GM23338 (cell line): Measurements from ENCODE around the gene NEU2. TPM values are rescaled to one million over a fixed set of nuclear protein-coding genes. Genes with fewer than 3 reads are reported as not detected.

Source experiments
- ATAC-seq: fragments of 200-7000 bp; cut with Tn5 transposase; 3 replicates; pipeline ENCODE4 v1.9.1; 2020
- DNase-seq: peaks from one replicate; pipeline ENCODE4 v3.0.0-alpha.2; 2015; ENCODE audit warnings: low spot score
- H2AFZ ChIP-seq: fragments of 200-600 bp; sonication (generic); 2 replicates; pipeline ENCODE4 v1.8.0; 2016; ENCODE audit warnings: antibody characterized with exemption, mild to moderate bottlenecking, moderate library complexity
- H3F3A ChIP-seq: fragments of 200-600 bp; sonication (generic); replicated peaks from 2 replicates; pipeline ENCODE4 v1.8.0; 2017; ENCODE audit warnings: antibody characterized with exemption, mixed run types, low read depth
- H3K27ac ChIP-seq: fragments of 200-600 bp; sonication (generic); 2 replicates; pipeline ENCODE4 v1.6.1; 2016; ENCODE audit warnings: low read depth
- H3K27me3 ChIP-seq: fragments of 200-600 bp; sonication (generic); 2 replicates; pipeline ENCODE4 v1.8.0; 2016; ENCODE audit warnings: mild to moderate bottlenecking, mixed run types, moderate library complexity; ENCODE audit not compliant: insufficient read depth
- H3K36me3 ChIP-seq: fragments of 200-600 bp; sonication (generic); 2 replicates; pipeline ENCODE4 v1.8.0; 2016; ENCODE audit warnings: mild to moderate bottlenecking; ENCODE audit not compliant: insufficient read depth
- H3K4me1 ChIP-seq: fragments of 200-600 bp; sonication (generic); 2 replicates; pipeline ENCODE4 v1.8.0; 2016; ENCODE audit warnings: mild to moderate bottlenecking, moderate library complexity; ENCODE audit not compliant: insufficient read depth
- H3K4me2 ChIP-seq: fragments of 200-600 bp; sonication (generic); 2 replicates; pipeline ENCODE4 v1.7.1; 2017; ENCODE audit warnings: mixed run types
- H3K4me3 ChIP-seq: fragments of 200-600 bp; sonication (generic); 2 replicates; pipeline ENCODE4 v1.6.1; 2016; ENCODE audit warnings: mixed run types
- H3K79me2 ChIP-seq: fragments of 200-600 bp; sonication (generic); replicated peaks from 2 replicates; pipeline ENCODE4 v1.8.0; 2017; ENCODE audit warnings: mild to moderate bottlenecking; ENCODE audit not compliant: insufficient read depth
- H3K9me2 ChIP-seq: fragments of 200-600 bp; sonication (generic); 2 replicates; pipeline ENCODE4 v1.8.0; 2017; ENCODE audit not compliant: insufficient read depth
- H4K20me1 ChIP-seq: fragments of 200-600 bp; sonication (generic); replicated peaks from 2 replicates; pipeline ENCODE4 v1.8.0; 2017; ENCODE audit warnings: mild to moderate bottlenecking; ENCODE audit not compliant: insufficient read depth
- H3K27ac Mint-ChIP-seq: 2 replicates; pipeline ENCODE4 v1.8.0; 2020; ENCODE audit warnings: inconsistent platforms, mild to moderate bottlenecking, moderate library complexity, mixed read lengths
- H3K27me3 Mint-ChIP-seq: 3 replicates; pipeline ENCODE4 v1.8.0; 2022; ENCODE audit warnings: low read depth, mild to moderate bottlenecking, moderate library complexity, mixed read lengths, inconsistent platforms; ENCODE audit not compliant: insufficient read depth, poor library complexity
- H3K36me3 Mint-ChIP-seq: 3 replicates; pipeline ENCODE4 v1.8.0; 2021; ENCODE audit warnings: low read depth, mild to moderate bottlenecking, inconsistent platforms, moderate library complexity, mixed read lengths
- H3K4me1 Mint-ChIP-seq: 3 replicates; pipeline ENCODE4 v1.8.0; 2020; ENCODE audit warnings: mild to moderate bottlenecking, inconsistent platforms, mixed read lengths
- H3K4me3 Mint-ChIP-seq: 3 replicates; pipeline ENCODE4 v1.8.0; 2021; ENCODE audit warnings: moderate library complexity, mild to moderate bottlenecking, inconsistent platforms, mixed read lengths
- H3K9me3 Mint-ChIP-seq: 3 replicates; pipeline ENCODE4 v1.8.0; 2020; ENCODE audit warnings: moderate library complexity, mild to moderate bottlenecking, inconsistent platforms, mixed read lengths
- CREB1 ChIP-seq: fragments of 250-450 bp; sonication (Bioruptor Pico); IDR thresholded peaks from 2 replicates; pipeline ENCODE4 v1.5.0; 2020; ENCODE audit warnings: low read depth, mild to moderate bottlenecking, moderate library complexity
- EZH2 ChIP-seq: fragments of 200-600 bp; sonication (generic); IDR thresholded peaks from one replicate; pipeline ENCODE4 v1.8.0; 2017; ENCODE audit warnings: antibody characterized with exemption, mild to moderate bottlenecking, low read depth; ENCODE audit not compliant: unreplicated experiment
- EZH2phosphoT487 ChIP-seq: fragments of 200-600 bp; sonication (generic); IDR thresholded peaks from one replicate; pipeline ENCODE4 v1.8.1; 2018; ENCODE audit warnings: antibody characterized with exemption; ENCODE audit not compliant: unreplicated experiment
- JUNB ChIP-seq: IDR thresholded peaks from one replicate; pipeline ENCODE4 v1.6.1; 2016; ENCODE audit warnings: antibody characterized with exemption; ENCODE audit not compliant: unreplicated experiment
- NANOG ChIP-seq: IDR thresholded peaks from 2 replicates; pipeline ENCODE4 v1.6.1; 2016; ENCODE audit warnings: antibody characterized with exemption, borderline replicate concordance
- POLR2AphosphoS5 ChIP-seq: IDR thresholded peaks from 2 replicates; pipeline ENCODE4 v1.6.1; 2016; ENCODE audit warnings: antibody characterized with exemption, low read depth
- STAT1 ChIP-seq: IDR thresholded peaks from one replicate; pipeline ENCODE4 v1.6.1; 2016; ENCODE audit warnings: antibody characterized with exemption; ENCODE audit not compliant: unreplicated experiment
- ZNF114 ChIP-seq: fragments of 250-450 bp; sonication (Bioruptor Pico); IDR thresholded peaks from 2 replicates; pipeline ENCODE4 v1.5.0; 2020; ENCODE audit warnings: mild to moderate bottlenecking, moderate library complexity
- ZNF331 ChIP-seq: fragments of 250-450 bp; sonication (Bioruptor Pico); IDR thresholded peaks from 2 replicates; pipeline ENCODE4 v1.5.0; 2020; ENCODE audit warnings: low read depth, mild to moderate bottlenecking, moderate library complexity
- polyA plus RNA-seq: library from polyadenylated mRNA; unstranded; fragments of >200 nt; fragmentation: Nextera tagmentation; extraction: Ambion mirVana; gene quantifications from 2 replicates; pipeline ENCODE4 v1.2.1, GENCODE V29; 2016
- total RNA-seq: library from RNA; depleted of rRNA; stranded (reverse); fragments of >200 nt; shearing (Covaris generic); gene quantifications from 2 replicates; pipeline ENCODE4 v1.2.3, GENCODE V29; 2014
- TF ChIP-seq, protein P1 (sequence below): fragments of 250-450 bp; sonication (Bioruptor Pico); IDR thresholded peaks from 2 replicates; pipeline ENCODE4 v1.5.0; 2020; ENCODE audit warnings: mild to moderate bottlenecking, moderate library complexity
- TF ChIP-seq, protein P2 (sequence below): IDR thresholded peaks from one replicate; pipeline ENCODE4 v1.6.1; 2018; ENCODE audit warnings: antibody characterized with exemption; ENCODE audit not compliant: unreplicated experiment
- TF ChIP-seq, protein P3 (sequence below), 2 experiments: fragments of 200-600 bp in 1 of 2; sonication (generic) in 1 of 2; conservative IDR thresholded peaks; 2 replicates each; pipeline versions ENCODE4 v1.5.1 to v1.6.1; 2016 to 2017; ENCODE audit warnings: antibody characterized with exemption in 2 of 2, low read depth in 2 of 2, mild to moderate bottlenecking in 2 of 2, moderate library complexity in 1 of 2
- TF ChIP-seq, protein P4 (sequence below): IDR thresholded peaks from 2 replicates; pipeline ENCODE4 v1.6.1; 2016; ENCODE audit warnings: antibody characterized with exemption

NEU2 gene
- total and polyA plus RNA-seq, 2 experiments from 2014 or later = not detected

DNA sequence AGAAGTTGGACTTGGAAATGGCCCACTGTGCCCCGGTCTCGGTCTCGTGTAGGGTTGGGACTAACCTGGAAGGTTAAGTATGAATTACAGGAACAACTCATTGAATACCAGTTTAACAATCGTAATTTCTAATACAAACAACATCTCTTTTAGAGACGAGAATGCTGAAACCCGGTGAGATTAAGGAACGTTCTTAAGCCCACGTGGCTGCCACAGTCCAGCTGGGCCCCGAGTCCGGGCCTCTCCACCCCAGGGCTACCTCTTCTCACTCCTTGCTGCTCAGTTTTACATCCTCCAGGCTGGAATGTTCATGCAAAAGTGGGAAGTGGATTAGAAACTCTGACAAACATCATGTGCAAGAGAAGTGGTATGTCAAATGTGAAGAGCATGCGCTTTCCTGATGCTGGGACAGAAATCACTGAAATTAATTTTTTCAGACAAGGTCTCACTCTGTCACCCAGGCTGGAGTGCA is 48.8 kb upstream of the NEU2 start:
- H3K4me1 Mint-ChIP-seq = peaks cover 32% of the 10 kb centered on the region
- peak overlapping the region; percentile 73 for H3K4me2 ChIP-seq
- H3F3A ChIP-seq = no peaks in the 10 kb centered on the region
- TF ChIP-seq EZH2 (no peak), EZH2phosphoT487 (no peak), ZNF331 (CRISPR knock-in tag) (no peak), JUNB (no peak), NANOG (no peak), CREB1 (no peak), POLR2AphosphoS5 (no peak), STAT1 (no peak), ZNF114 (CRISPR knock-in tag) (no peak)
- TF ChIP-seq, protein P1, sequence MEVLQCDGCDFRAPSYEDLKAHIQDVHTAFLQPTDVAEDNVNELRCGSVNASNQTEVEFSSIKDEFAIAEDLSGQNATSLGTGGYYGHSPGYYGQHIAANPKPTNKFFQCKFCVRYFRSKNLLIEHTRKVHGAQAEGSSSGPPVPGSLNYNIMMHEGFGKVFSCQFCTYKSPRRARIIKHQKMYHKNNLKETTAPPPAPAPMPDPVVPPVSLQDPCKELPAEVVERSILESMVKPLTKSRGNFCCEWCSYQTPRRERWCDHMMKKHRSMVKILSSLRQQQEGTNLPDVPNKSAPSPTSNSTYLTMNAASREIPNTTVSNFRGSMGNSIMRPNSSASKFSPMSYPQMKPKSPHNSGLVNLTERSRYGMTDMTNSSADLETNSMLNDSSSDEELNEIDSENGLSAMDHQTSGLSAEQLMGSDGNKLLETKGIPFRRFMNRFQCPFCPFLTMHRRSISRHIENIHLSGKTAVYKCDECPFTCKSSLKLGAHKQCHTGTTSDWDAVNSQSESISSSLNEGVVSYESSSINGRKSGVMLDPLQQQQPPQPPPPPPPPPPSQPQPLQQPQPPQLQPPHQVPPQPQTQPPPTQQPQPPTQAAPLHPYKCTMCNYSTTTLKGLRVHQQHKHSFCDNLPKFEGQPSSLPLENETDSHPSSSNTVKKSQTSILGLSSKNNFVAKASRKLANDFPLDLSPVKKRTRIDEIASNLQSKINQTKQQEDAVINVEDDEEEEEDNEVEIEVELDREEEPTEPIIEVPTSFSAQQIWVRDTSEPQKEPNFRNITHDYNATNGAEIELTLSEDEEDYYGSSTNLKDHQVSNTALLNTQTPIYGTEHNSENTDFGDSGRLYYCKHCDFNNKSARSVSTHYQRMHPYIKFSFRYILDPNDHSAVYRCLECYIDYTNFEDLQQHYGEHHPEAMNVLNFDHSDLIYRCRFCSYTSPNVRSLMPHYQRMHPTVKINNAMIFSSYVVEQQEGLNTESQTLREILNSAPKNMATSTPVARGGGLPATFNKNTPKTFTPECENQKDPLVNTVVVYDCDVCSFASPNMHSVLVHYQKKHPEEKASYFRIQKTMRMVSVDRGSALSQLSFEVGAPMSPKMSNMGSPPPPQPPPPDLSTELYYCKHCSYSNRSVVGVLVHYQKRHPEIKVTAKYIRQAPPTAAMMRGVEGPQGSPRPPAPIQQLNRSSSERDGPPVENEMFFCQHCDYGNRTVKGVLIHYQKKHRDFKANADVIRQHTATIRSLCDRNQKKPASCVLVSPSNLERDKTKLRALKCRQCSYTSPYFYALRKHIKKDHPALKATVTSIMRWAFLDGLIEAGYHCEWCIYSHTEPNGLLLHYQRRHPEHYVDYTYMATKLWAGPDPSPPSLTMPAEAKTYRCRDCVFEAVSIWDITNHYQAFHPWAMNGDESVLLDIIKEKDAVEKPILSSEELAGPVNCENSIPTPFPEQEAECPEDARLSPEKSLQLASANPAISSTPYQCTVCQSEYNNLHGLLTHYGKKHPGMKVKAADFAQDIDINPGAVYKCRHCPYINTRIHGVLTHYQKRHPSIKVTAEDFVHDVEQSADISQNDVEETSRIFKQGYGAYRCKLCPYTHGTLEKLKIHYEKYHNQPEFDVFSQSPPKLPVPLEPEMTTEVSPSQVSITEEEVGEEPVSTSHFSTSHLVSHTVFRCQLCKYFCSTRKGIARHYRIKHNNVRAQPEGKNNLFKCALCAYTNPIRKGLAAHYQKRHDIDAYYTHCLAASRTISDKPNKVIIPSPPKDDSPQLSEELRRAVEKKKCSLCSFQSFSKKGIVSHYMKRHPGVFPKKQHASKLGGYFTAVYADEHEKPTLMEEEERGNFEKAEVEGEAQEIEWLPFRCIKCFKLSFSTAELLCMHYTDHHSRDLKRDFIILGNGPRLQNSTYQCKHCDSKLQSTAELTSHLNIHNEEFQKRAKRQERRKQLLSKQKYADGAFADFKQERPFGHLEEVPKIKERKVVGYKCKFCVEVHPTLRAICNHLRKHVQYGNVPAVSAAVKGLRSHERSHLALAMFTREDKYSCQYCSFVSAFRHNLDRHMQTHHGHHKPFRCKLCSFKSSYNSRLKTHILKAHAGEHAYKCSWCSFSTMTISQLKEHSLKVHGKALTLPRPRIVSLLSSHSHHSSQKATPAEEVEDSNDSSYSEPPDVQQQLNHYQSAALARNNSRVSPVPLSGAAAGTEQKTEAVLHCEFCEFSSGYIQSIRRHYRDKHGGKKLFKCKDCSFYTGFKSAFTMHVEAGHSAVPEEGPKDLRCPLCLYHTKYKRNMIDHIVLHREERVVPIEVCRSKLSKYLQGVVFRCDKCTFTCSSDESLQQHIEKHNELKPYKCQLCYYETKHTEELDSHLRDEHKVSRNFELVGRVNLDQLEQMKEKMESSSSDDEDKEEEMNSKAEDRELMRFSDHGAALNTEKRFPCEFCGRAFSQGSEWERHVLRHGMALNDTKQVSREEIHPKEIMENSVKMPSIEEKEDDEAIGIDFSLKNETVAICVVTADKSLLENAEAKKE = no peak
- TF ChIP-seq, protein P2, sequence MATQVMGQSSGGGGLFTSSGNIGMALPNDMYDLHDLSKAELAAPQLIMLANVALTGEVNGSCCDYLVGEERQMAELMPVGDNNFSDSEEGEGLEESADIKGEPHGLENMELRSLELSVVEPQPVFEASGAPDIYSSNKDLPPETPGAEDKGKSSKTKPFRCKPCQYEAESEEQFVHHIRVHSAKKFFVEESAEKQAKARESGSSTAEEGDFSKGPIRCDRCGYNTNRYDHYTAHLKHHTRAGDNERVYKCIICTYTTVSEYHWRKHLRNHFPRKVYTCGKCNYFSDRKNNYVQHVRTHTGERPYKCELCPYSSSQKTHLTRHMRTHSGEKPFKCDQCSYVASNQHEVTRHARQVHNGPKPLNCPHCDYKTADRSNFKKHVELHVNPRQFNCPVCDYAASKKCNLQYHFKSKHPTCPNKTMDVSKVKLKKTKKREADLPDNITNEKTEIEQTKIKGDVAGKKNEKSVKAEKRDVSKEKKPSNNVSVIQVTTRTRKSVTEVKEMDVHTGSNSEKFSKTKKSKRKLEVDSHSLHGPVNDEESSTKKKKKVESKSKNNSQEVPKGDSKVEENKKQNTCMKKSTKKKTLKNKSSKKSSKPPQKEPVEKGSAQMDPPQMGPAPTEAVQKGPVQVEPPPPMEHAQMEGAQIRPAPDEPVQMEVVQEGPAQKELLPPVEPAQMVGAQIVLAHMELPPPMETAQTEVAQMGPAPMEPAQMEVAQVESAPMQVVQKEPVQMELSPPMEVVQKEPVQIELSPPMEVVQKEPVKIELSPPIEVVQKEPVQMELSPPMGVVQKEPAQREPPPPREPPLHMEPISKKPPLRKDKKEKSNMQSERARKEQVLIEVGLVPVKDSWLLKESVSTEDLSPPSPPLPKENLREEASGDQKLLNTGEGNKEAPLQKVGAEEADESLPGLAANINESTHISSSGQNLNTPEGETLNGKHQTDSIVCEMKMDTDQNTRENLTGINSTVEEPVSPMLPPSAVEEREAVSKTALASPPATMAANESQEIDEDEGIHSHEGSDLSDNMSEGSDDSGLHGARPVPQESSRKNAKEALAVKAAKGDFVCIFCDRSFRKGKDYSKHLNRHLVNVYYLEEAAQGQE = no peak
- TF ChIP-seq, protein P3, sequence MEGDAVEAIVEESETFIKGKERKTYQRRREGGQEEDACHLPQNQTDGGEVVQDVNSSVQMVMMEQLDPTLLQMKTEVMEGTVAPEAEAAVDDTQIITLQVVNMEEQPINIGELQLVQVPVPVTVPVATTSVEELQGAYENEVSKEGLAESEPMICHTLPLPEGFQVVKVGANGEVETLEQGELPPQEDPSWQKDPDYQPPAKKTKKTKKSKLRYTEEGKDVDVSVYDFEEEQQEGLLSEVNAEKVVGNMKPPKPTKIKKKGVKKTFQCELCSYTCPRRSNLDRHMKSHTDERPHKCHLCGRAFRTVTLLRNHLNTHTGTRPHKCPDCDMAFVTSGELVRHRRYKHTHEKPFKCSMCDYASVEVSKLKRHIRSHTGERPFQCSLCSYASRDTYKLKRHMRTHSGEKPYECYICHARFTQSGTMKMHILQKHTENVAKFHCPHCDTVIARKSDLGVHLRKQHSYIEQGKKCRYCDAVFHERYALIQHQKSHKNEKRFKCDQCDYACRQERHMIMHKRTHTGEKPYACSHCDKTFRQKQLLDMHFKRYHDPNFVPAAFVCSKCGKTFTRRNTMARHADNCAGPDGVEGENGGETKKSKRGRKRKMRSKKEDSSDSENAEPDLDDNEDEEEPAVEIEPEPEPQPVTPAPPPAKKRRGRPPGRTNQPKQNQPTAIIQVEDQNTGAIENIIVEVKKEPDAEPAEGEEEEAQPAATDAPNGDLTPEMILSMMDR (conservative IDR thresholded peaks at IDR 0.05; ENCODE audit: low read depth in 2 of 2) = no peak
- TF ChIP-seq, protein P4, sequence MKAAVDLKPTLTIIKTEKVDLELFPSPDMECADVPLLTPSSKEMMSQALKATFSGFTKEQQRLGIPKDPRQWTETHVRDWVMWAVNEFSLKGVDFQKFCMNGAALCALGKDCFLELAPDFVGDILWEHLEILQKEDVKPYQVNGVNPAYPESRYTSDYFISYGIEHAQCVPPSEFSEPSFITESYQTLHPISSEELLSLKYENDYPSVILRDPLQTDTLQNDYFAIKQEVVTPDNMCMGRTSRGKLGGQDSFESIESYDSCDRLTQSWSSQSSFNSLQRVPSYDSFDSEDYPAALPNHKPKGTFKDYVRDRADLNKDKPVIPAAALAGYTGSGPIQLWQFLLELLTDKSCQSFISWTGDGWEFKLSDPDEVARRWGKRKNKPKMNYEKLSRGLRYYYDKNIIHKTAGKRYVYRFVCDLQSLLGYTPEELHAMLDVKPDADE = no peak
- DNase-seq (no peak), ATAC-seq (no peak)
- peaks cover 11% of the 10 kb centered on the region for H3K27me3 Mint-ChIP-seq
- peak overlapping the region; percentile 97 for H2AFZ ChIP-seq
- no peak overlapping the region for H3K27ac Mint-ChIP-seq
- no peak overlapping the region for H3K4me3 ChIP-seq
- no peaks in the 10 kb centered on the region for H3K79me2 ChIP-seq
- no peak overlapping the region for H3K4me3 Mint-ChIP-seq
- peaks cover 11% of the 10 kb centered on the region for H3K4me1 ChIP-seq
- no peak overlapping the region for H3K27ac ChIP-seq
- peaks cover 8% of the 10 kb centered on the region for H3K9me3 Mint-ChIP-seq
- no peaks in the 10 kb centered on the region for H3K27me3 ChIP-seq
- H3K36me3 Mint-ChIP-seq = no peaks in the 10 kb centered on the region
- H4K20me1 ChIP-seq = no peaks in the 10 kb centered on the region
- no peaks in the 10 kb centered on the region for H3K36me3 ChIP-seq
- 0 out of 2 replicates have a peak, but pooled peaks cover 3% of the 10 kb centered on the region for H3K9me2 ChIP-seq
